Uterus (tissue), 2 donors: ENCODE measurements around the gene MAP2.

ENCODE experiments used
- CTCF ChIP-seq, 4 experiments: fragments of 200-600 bp in 2 of 4; fragments of 450-650 bp in 2 of 4; sonication (generic) in 2 of 4; IDR thresholded peaks; one replicate each; pipeline ENCODE4 v1.5.1; 2016 to 2019; ENCODE audit warnings: antibody characterized with exemption in 4 of 4, mild to moderate bottlenecking in 2 of 4, moderate library complexity in 1 of 4
- POLR2A ChIP-seq, 2 donors: fragments of 450-650 bp; IDR thresholded peaks; one replicate each; pipeline ENCODE4 v1.6.1; 2016; ENCODE audit warnings: antibody characterized with exemption in 2 of 2, mild to moderate bottlenecking in 1 of 2, moderate library complexity in 1 of 2

GRCh38 chr2:209463226-209463625 lies 39.4 kb downstream of the MAP2 start:
- TF ChIP-seq CTCF (IDR thresholded peaks at IDR 0.05) (no peak), POLR2A (IDR thresholded peaks at IDR 0.05) (no peak)
